OCI-LY3 (cell line): ENCODE data around the gene PLP1.

Experiments
- EZH2phosphoT487 ChIP-seq: fragments of 200-600 bp; shearing (Covaris generic); IDR thresholded peaks from 2 replicates; pipeline ENCODE4 v1.6.1; 2018; ENCODE audit warnings: antibody characterized with exemption, mixed run types, low read depth
- TF ChIP-seq, protein P1 (sequence below): fragments of 200-600, 300-600 bp; sonication (generic); IDR thresholded peaks from 2 replicates; pipeline ENCODE4 v1.5.1; 2014; ENCODE audit warnings: antibody characterized with exemption, low read length, low read depth

DNA sequence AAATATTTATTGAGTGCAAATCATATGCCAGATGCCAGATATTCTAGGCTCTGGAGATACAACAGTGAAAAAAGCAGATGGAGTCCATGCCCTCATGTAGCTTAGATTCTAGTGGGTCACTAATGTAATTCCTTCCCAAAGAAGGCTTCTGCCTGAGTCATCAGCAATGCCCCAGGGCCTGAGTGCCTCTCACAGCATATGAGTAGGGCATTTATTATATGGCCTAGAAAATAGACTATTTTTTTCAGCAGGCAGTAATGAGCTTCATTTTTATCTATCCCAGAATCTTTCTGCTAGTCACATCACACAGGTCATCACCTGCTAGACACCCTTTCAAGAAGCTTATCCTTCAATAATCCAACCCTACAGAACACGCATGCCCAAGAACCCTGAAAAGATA, 43.6 kb upstream of the PLP1 start:
- no peak for TF ChIP-seq EZH2phosphoT487
- TF ChIP-seq, protein P1, sequence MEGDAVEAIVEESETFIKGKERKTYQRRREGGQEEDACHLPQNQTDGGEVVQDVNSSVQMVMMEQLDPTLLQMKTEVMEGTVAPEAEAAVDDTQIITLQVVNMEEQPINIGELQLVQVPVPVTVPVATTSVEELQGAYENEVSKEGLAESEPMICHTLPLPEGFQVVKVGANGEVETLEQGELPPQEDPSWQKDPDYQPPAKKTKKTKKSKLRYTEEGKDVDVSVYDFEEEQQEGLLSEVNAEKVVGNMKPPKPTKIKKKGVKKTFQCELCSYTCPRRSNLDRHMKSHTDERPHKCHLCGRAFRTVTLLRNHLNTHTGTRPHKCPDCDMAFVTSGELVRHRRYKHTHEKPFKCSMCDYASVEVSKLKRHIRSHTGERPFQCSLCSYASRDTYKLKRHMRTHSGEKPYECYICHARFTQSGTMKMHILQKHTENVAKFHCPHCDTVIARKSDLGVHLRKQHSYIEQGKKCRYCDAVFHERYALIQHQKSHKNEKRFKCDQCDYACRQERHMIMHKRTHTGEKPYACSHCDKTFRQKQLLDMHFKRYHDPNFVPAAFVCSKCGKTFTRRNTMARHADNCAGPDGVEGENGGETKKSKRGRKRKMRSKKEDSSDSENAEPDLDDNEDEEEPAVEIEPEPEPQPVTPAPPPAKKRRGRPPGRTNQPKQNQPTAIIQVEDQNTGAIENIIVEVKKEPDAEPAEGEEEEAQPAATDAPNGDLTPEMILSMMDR: no peak
